GM12874 (cell line): ENCODE results near the gene BIK.

ENCODE experiments used
- CTCF ChIP-seq: IDR thresholded peaks from 2 replicates; pipeline ENCODE4 v1.5.1; 2011; ENCODE audit warnings: low read depth, mild to moderate bottlenecking, control low read depth, low read length, moderate library complexity; ENCODE audit not compliant: insufficient read depth

The BIK gene

GRCh38 chr22:43110444-43110926 is at the start of gene BIK:
Gene BIK (plus strand): TSS chr22:43110750. CDS start chr22:43124023, 13,273 bp downstream.
- TF ChIP-seq CTCF: peak; percentile 60

DNA sequence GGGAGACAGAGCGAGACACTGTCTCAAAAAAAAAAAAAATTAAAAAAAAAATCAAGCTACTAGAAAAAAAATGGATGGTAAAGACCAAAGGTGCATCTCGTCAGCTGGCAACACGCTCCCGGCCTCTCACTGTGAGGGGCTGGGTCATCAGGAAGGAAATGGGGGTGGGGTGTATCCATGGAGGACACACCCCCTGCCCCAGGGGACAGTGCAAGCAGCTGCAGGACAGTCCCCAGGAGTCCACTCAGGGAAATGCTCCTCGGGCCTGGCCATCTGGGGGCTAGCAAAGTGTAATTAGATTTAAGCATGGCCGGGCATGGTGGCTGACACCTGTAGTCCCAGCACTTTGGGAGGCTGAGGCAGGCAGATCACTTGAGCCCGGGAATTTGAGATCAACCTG is 44.4 kb upstream of the BIK start:
- TF ChIP-seq CTCF: no peak

GRCh38 chr22:43066844-43067385 is 43.6 kb upstream of the BIK start:
- no peak for TF ChIP-seq CTCF

DNA sequence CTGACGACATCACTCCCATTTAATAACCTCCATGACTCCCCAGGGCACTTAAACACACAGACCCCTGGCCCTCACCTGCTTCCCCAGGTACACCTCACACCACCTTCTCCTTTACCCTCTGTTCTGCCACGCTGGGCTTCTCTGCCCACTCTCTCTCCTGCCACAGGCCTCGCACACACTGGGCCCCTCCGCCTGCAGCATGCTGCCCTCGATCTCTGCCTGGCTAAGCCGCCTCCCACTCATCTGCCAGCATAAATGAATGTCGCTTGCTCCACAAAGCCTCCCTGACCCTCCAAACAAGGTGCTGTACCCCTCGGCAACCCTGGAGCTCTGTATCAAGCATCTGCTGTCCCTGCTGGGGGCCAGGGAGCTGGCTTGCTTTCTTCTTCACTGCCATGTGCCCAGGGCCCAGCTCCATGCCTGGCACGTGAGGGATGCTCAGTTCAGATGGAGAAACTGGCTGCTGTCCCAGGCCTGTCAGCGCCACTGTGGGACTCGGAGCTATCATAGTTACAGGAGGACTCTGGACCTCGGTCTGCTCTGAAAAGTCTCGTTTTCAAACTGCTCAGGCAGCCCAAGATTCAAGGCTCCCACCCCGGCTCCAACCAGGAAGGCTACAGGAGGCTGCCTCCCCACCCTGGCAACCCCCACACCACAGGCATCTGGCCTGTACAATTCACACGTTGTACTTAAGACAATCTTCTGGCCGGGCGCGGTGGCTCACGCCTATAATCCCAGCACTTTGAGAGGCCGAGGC is 33.3 kb upstream of the BIK start:
- TF ChIP-seq CTCF: no peak

DNA sequence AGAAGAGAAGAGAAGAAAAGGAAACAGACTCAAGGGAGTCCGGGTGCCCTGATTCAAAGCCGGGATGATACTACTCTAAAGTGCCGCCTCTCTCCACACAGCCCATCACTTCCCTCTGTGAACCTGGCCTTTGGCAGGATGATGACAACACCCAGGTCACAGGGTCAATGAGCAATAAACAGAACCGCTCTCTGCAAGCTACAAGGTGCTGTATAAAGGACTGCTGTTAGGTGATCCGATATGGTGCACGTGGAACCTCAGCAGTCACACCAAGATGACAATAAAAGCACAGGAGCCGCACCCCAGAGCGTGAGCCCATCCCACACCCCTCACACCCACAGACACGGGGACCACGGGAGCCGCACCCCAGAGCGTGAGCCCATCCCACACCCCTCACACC is 32.0 kb upstream of the BIK start:
- TF ChIP-seq CTCF: no peak

- TF ChIP-seq CTCF: no peak
These were observed 30.8 kb upstream of the BIK start for GRCh38 chr22:43079742-43080141.

- TF ChIP-seq CTCF: no peak
These were observed 29.9 kb upstream of the BIK start for GRCh38 chr22:43080616-43081015.
